Bladder microvascular endothelial cell (primary cell): ENCODE measurements around the gene FBXL2. TPM values are rescaled to one million over a fixed set of nuclear protein-coding genes. Genes with fewer than 3 reads are reported as not detected.

Source experiments
- total RNA-seq: library from RNA; depleted of rRNA; stranded (reverse); fragments of >200 nt; gene quantifications from 2 replicates; pipeline ENCODE4 v1.2.3, GENCODE V29; 2014

FBXL2 gene, protein sequence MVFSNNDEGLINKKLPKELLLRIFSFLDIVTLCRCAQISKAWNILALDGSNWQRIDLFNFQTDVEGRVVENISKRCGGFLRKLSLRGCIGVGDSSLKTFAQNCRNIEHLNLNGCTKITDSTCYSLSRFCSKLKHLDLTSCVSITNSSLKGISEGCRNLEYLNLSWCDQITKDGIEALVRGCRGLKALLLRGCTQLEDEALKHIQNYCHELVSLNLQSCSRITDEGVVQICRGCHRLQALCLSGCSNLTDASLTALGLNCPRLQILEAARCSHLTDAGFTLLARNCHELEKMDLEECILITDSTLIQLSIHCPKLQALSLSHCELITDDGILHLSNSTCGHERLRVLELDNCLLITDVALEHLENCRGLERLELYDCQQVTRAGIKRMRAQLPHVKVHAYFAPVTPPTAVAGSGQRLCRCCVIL
- total RNA-seq, result 20.6 and 36.5 TPM in 2 replicates

DNA sequence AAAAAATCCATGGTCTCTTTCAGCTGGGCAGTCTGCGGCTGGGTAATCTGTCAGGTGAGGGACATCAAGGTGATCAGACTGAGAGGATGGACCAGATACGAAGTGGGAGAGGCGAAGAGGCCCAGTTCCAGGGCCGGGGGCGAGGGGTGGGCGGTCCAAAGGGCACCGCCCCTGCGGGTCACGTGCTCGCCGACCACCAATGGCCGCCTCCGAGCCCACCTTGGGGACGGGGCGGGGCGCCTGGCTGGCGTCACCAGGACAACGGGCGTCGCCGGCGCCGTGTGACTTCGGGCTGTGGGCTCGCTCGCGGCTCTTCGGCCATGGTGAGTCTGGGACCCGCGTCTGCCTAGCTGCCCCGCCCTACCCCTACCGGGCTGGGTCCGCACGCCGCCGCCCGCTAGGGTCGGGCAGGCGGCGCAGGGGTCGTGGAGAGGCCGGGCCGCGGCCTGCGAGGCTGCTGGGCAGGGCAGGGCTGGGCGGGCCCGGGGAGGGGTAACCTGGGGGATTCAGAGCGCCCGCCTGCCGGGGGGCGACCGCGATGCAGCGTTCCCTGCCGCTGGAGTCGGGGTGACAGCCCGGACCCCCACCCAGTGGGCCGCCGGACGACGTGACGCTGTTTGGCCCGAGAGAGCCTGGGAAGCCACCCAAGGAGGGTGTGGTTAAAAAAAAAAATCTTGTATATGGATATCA, at the start of gene FBXL2:
Gene FBXL2 (plus strand): TSS at position 250 of the 690 bp plus-strand sequence. CDS start 71 bp downstream, at position 321.

Other genes starting within 250 kb of the FBXL2 start
- gene GLB1, start 180.3 kb upstream of the FBXL2 start, total RNA-seq, result 28.2 and 53.9 TPM in 2 replicates
- 4.5 and 16.0 TPM in 2 replicates for gene TMPPE, start 180.3 kb upstream of the FBXL2 start, total RNA-seq
- gene CRTAP, start 163.4 kb upstream of the FBXL2 start, total RNA-seq, result 69.8 and 138 TPM in 2 replicates
- gene SUSD5, start 58.6 kb upstream of the FBXL2 start, total RNA-seq, result 3.6 and 9.3 TPM in 2 replicates
- gene UBP1, start 163.0 kb downstream of the FBXL2 start, total RNA-seq, result 34.3 and 75.9 TPM in 2 replicates